ENCODE data around the gene PARD3.

DNA sequence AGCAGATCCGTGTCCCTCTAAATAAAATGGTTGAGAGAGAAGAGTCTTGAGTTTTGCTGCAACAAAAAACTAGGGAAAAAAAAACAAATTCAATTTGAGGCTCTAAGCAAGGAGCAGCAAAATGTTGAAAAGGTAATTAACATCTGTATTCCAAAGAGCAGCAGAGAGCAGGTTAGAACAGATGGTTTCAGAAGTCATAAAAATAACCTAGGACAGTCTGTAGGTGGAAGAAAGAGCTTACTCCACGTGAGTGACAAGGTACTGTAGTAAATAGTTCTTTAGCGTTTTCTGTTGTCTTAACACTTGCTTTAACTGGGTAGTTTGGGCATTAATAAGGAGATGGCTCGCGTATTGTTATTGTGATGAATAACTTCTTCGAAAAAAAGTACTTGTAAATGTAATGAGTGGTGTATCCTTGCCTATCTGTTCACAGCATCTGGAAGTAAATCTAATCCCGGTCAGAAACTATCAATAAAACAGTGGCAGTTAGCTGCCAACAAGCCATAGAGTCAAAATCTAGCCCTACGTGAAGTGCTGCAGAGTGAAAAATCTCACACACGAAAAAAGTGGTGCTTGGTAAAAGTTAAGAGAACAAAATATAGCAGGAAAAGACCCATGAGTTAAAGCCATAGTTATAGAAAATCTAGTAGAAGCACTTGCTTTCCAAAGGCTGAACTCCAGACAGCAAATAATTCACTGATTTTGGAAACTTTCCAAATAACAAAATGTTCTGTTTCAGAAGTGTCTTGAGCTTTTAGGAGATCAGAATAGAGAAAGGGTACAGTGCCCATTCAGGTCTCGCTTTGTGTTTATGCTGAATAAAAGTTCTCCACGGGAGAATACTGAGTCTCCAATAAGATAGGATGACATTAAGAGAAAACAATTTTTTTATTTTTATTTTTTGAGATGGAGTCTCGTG lies 49.3 kb upstream of the PARD3 start:
- TF ChIP-seq, protein P1, sequence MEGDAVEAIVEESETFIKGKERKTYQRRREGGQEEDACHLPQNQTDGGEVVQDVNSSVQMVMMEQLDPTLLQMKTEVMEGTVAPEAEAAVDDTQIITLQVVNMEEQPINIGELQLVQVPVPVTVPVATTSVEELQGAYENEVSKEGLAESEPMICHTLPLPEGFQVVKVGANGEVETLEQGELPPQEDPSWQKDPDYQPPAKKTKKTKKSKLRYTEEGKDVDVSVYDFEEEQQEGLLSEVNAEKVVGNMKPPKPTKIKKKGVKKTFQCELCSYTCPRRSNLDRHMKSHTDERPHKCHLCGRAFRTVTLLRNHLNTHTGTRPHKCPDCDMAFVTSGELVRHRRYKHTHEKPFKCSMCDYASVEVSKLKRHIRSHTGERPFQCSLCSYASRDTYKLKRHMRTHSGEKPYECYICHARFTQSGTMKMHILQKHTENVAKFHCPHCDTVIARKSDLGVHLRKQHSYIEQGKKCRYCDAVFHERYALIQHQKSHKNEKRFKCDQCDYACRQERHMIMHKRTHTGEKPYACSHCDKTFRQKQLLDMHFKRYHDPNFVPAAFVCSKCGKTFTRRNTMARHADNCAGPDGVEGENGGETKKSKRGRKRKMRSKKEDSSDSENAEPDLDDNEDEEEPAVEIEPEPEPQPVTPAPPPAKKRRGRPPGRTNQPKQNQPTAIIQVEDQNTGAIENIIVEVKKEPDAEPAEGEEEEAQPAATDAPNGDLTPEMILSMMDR (IDR thresholded peaks at IDR 0.05 in 2 of 3, conservative IDR thresholded peaks at IDR 0.05 in 1 of 3; ENCODE audit: control insufficient read depth in 2 of 3, extremely low read depth in 1 of 3, insufficient read depth in 1 of 3, low read depth in 3 of 3, low read length in 3 of 3): no peak
- TF ChIP-seq, protein P2, sequence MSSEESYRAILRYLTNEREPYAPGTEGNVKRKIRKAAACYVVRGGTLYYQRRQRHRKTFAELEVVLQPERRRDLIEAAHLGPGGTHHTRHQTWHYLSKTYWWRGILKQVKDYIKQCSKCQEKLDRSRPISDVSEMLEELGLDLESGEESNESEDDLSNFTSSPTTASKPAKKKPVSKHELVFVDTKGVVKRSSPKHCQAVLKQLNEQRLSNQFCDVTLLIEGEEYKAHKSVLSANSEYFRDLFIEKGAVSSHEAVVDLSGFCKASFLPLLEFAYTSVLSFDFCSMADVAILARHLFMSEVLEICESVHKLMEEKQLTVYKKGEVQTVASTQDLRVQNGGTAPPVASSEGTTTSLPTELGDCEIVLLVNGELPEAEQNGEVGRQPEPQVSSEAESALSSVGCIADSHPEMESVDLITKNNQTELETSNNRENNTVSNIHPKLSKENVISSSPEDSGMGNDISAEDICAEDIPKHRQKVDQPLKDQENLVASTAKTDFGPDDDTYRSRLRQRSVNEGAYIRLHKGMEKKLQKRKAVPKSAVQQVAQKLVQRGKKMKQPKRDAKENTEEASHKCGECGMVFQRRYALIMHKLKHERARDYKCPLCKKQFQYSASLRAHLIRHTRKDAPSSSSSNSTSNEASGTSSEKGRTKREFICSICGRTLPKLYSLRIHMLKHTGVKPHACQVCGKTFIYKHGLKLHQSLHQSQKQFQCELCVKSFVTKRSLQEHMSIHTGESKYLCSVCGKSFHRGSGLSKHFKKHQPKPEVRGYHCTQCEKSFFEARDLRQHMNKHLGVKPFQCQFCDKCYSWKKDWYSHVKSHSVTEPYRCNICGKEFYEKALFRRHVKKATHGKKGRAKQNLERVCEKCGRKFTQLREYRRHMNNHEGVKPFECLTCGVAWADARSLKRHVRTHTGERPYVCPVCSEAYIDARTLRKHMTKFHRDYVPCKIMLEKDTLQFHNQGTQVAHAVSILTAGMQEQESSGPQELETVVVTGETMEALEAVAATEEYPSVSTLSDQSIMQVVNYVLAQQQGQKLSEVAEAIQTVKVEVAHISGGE (CRISPR knock-in tag; IDR thresholded peaks at IDR 0.05): no peak
- TF ChIP-seq, protein P3, sequence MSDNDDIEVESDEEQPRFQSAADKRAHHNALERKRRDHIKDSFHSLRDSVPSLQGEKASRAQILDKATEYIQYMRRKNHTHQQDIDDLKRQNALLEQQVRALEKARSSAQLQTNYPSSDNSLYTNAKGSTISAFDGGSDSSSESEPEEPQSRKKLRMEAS (IDR thresholded peaks at IDR 0.05; ENCODE audit: low read depth, low read length): no peak
- no peak for TF ChIP-seq EZH2 (IDR thresholded peaks at IDR 0.05; ENCODE audit: borderline replicate concordance, control insufficient read depth, low read depth, low read length)
- no peak for TF ChIP-seq POLR2A (IDR thresholded peaks at IDR 0.05; ENCODE audit: low read depth, low read length)
- no peak for TF ChIP-seq ZNF274 (IDR thresholded peaks at IDR 0.05; ENCODE audit: insufficient read depth, insufficient read length)
- TF ChIP-seq RFX5 (IDR thresholded peaks at IDR 0.05; ENCODE audit: low read depth, low read length): no peak
- TF ChIP-seq, protein P4, sequence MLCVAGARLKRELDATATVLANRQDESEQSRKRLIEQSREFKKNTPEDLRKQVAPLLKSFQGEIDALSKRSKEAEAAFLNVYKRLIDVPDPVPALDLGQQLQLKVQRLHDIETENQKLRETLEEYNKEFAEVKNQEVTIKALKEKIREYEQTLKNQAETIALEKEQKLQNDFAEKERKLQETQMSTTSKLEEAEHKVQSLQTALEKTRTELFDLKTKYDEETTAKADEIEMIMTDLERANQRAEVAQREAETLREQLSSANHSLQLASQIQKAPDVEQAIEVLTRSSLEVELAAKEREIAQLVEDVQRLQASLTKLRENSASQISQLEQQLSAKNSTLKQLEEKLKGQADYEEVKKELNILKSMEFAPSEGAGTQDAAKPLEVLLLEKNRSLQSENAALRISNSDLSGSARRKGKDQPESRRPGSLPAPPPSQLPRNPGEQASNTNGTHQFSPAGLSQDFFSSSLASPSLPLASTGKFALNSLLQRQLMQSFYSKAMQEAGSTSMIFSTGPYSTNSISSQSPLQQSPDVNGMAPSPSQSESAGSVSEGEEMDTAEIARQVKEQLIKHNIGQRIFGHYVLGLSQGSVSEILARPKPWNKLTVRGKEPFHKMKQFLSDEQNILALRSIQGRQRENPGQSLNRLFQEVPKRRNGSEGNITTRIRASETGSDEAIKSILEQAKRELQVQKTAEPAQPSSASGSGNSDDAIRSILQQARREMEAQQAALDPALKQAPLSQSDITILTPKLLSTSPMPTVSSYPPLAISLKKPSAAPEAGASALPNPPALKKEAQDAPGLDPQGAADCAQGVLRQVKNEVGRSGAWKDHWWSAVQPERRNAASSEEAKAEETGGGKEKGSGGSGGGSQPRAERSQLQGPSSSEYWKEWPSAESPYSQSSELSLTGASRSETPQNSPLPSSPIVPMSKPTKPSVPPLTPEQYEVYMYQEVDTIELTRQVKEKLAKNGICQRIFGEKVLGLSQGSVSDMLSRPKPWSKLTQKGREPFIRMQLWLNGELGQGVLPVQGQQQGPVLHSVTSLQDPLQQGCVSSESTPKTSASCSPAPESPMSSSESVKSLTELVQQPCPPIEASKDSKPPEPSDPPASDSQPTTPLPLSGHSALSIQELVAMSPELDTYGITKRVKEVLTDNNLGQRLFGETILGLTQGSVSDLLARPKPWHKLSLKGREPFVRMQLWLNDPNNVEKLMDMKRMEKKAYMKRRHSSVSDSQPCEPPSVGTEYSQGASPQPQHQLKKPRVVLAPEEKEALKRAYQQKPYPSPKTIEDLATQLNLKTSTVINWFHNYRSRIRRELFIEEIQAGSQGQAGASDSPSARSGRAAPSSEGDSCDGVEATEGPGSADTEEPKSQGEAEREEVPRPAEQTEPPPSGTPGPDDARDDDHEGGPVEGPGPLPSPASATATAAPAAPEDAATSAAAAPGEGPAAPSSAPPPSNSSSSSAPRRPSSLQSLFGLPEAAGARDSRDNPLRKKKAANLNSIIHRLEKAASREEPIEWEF (IDR thresholded peaks at IDR 0.05; ENCODE audit: insufficient replicate concordance, low read depth, low read length): no peak

Measured in GM12878 (cell line).